Endothelial cell (in vitro differentiated cells): Measurements from ENCODE around the gene GAD2. TPM values are rescaled to one million over a fixed set of nuclear protein-coding genes. Genes with fewer than 3 reads are reported as not detected.

ENCODE experiments used
- DNase-seq: peaks from one replicate; pipeline ENCODE4 v3.0.0; 2021; ENCODE audit warnings: low spot score
- H3K27ac Mint-ChIP-seq: one replicate; pipeline ENCODE4 v1.8.0; 2021; ENCODE audit warnings: mixed read lengths, inconsistent platforms; ENCODE audit not compliant: unreplicated experiment
- H3K27me3 Mint-ChIP-seq: one replicate; pipeline ENCODE4 v1.8.0; 2021; ENCODE audit warnings: mild to moderate bottlenecking, moderate library complexity, mixed read lengths, inconsistent platforms; ENCODE audit not compliant: unreplicated experiment
- H3K36me3 Mint-ChIP-seq: one replicate; pipeline ENCODE4 v1.8.0; 2021; ENCODE audit warnings: mild to moderate bottlenecking, low read depth, mixed read lengths, inconsistent platforms; ENCODE audit not compliant: unreplicated experiment
- H3K4me1 Mint-ChIP-seq: one replicate; pipeline ENCODE4 v1.8.0; 2021; ENCODE audit warnings: mild to moderate bottlenecking, mixed read lengths, inconsistent platforms; ENCODE audit not compliant: unreplicated experiment
- H3K4me3 Mint-ChIP-seq: one replicate; pipeline ENCODE4 v1.8.0; 2021; ENCODE audit warnings: mild to moderate bottlenecking, mixed read lengths, inconsistent platforms; ENCODE audit not compliant: unreplicated experiment
- H3K9me3 Mint-ChIP-seq: one replicate; pipeline ENCODE4 v1.8.0; 2021; ENCODE audit warnings: mixed read lengths, inconsistent platforms; ENCODE audit not compliant: unreplicated experiment
- CTCF ChIP-seq: fragments of 200-600 bp; sonication (generic); IDR thresholded peaks from one replicate; pipeline ENCODE4 v1.5.0; 2021; ENCODE audit warnings: antibody characterized with exemption; ENCODE audit not compliant: unreplicated experiment
- long read RNA-seq: library from polyadenylated mRNA; unstranded; transcript quantifications from one replicate; pipeline ENCODE4 v2.0.0, GENCODE V29; 2020; ENCODE audit not compliant: unreplicated experiment
- total RNA-seq: library from RNA; stranded (reverse); fragmentation: NEBNext Ultra II Directional; extraction: Animal tissue kit (Norgen Biotek cat#: 25700); gene quantifications from one replicate; pipeline ENCODE4 v1.2.1, GENCODE V29; 2021; ENCODE audit not compliant: unreplicated experiment

The GAD2 gene
- total RNA-seq = 0.90 TPM
- long read RNA-seq, partial matches to known transcripts = 1 of 1 reads
- long read RNA-seq, other reads (novel, unspliced or antisense) = 0 of 1 reads

DNA sequence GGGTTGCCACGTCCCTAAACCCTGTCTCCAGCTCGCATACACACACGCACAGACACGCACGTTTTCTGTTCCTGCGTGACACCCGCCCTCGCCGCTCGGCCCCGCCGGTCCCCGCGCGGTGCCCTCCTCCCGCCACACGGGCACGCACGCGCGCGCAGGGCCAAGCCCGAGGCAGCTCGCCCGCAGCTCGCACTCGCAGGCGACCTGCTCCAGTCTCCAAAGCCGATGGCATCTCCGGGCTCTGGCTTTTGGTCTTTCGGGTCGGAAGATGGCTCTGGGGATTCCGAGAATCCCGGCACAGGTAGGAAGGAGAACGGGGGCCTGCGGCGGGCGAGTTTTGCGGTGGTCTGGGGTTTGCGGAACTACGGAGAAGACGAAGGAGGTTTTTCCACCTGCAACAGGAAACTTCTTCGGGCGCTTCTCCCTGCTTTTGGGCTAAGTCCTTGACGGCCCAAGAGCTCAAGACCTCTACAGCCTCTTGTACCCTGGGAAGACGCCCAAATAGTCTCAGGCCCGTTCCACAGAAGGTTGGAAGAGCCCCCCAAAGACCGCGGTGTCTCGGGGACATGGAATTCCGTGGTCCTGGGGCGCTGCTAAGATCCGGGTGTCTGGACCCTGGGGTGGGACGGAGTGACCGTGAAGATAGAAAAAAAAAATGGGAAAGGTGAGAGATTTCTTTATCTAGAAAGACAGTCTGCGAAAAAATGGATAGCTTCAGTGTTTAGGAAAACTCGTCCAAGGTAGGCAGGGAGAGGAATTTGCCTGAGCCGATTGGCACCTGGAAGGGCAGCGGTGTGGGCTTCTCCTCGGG, at the start of gene GAD2:
TSS of gene GAD2 (plus strand) at position 190 of the 811 bp plus-strand sequence. CDS start at position 226, 36 bp downstream.
- Mint-ChIP-seq H3K27me3 (peaks cover 26% of the 10 kb centered on the region), H3K4me1 (peaks cover 48% of the 10 kb centered on the region), H3K9me3 (no peaks in the 10 kb centered on the region), H3K36me3 (peaks cover 4% of the 10 kb centered on the region), H3K4me3 (peak within 1 kb of the TSS; percentile 87), H3K27ac (no peak within 1 kb of the TSS)
- DNase-seq = no peak
- TF ChIP-seq CTCF = no peak

DNA sequence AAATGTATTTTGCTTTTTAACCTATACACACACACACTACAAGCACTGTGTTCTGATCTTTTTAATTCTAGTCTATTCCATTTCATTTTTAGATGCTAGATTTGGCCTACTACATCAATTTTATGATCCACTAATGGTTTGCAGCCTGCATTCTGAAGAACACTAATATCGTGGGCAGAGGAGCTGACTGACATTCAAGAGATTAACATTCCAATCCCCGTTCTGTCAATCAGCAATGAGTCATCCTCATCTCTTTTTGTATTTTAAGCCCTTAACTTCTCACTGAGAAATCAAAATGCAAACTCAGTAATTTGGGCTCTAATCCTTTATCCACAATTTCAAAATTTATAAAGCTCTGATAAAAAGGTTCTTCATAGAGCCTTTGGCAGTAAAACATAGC, 47.1 kb upstream of the GAD2 start:
- Mint-ChIP-seq H3K9me3 (no peaks in the 10 kb centered on the region), H3K4me1 (peaks cover 11% of the 10 kb centered on the region), H3K27ac (no peak overlapping the region), H3K4me3 (no peak overlapping the region), H3K36me3 (no peaks in the 10 kb centered on the region), H3K27me3 (no peaks in the 10 kb centered on the region)
- no peak for TF ChIP-seq CTCF
- no peak for DNase-seq

- H3K27ac Mint-ChIP-seq = no peak overlapping the region
- no peaks in the 10 kb centered on the region for H3K36me3 Mint-ChIP-seq
- peaks cover 26% of the 10 kb centered on the region for H3K4me1 Mint-ChIP-seq
- H3K27me3 Mint-ChIP-seq = no peaks in the 10 kb centered on the region
- no peaks in the 10 kb centered on the region for H3K9me3 Mint-ChIP-seq
- TF ChIP-seq CTCF = no peak
- no peak overlapping the region for H3K4me3 Mint-ChIP-seq
- no peak for DNase-seq
Observed at GRCh38 chr10:26172131-26172530, 44.4 kb upstream of the GAD2 start.

DNA sequence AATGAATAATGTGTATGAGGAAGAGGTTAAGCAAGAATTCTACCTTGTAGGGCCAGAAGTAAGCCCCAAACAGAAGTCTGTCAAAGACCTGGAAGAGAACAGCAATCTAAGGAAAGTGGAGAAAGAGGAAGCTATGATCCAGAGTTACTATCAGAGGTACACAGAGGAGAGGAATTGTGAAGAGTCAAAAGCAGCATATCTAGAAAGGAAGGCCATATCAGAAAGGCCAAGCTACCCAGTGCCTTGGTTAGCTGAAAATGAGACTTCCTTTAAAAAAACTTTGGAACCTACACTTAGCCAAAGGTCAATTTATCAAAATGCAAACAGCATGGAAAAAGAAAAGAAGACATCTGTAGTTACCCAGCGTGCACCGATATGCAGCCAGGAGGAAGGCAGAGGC, 42.7 kb upstream of the GAD2 start:
- Mint-ChIP-seq H3K4me1 (peaks cover 28% of the 10 kb centered on the region), H3K27ac (no peak overlapping the region), H3K36me3 (peaks cover 3% of the 10 kb centered on the region), H3K9me3 (no peaks in the 10 kb centered on the region), H3K4me3 (no peak overlapping the region), H3K27me3 (no peaks in the 10 kb centered on the region)
- TF ChIP-seq CTCF = no peak
- no peak for DNase-seq

GRCh38 chr10:26177341-26177740, 39.2 kb upstream of the GAD2 start:
- H3K4me1 Mint-ChIP-seq = peaks cover 28% of the 10 kb centered on the region
- DNase-seq = no peak
- H3K27me3 Mint-ChIP-seq = no peaks in the 10 kb centered on the region
- TF ChIP-seq CTCF = no peak
- H3K36me3 Mint-ChIP-seq = peaks cover 3% of the 10 kb centered on the region
- no peak overlapping the region for H3K27ac Mint-ChIP-seq
- no peak overlapping the region for H3K4me3 Mint-ChIP-seq
- H3K9me3 Mint-ChIP-seq = no peaks in the 10 kb centered on the region
